K562 (cell line): ENCODE results near the gene SLC35F4. TPM values are rescaled to one million over a fixed set of nuclear protein-coding genes. Genes with fewer than 3 reads are reported as not detected.
"Not testable (repeated sequence)": the region's sequence is repeated elsewhere in the genome, so short reads cannot be mapped to it uniquely, and the experiment has no call there.

Experiments
- ATAC-seq: fragments of 200-7000 bp; cut with Tn5 transposase; 3 replicates; pipeline ENCODE4 v1.9.1; 2020; ENCODE audit warnings: moderate library complexity
- BruUV-seq: library from RNA; stranded (reverse); fragments of 400-500 nt; replicated peaks from 2 replicates; lab custom pipeline; 2021; lab: Mats Ljungman, UMichigan
- CTCF ChIA-PET: fragments of 300-600 bp; formaldehyde crosslinking; extraction: SDS; loops from one replicate; lab custom pipeline; 2021; ENCODE audit warnings: low intra/inter-chr PET ratio; lab: Yijun Ruan, JAX
- POLR2A ChIA-PET: fragments of 300-600, 350-650 bp; sonication (Branson Sonifier 250); formaldehyde crosslinking; extraction: SDS; loops from one replicate; lab custom pipeline; 2021; ENCODE audit warnings: antibody characterized with exemption, inconsistent platforms; lab: Yijun Ruan, JAX
- DNase-seq, 4 experiments: peaks; one replicate each; pipeline versions ENCODE4 v3.0.0 to v3.0.0-alpha.2; 2011 to 2018; ENCODE audit warnings: low spot score in 3 of 4, mixed read lengths in 3 of 4; ENCODE audit errors: extremely low read depth in 1 of 4
- FAIRE-seq: peaks from 2 replicates; lab custom pipeline; 2011; peaks lifted over from hg19 to GRCh38; lab: Jason Lieb, UNC
- H2AFZ ChIP-seq: 2 replicates; pipeline ENCODE4 v1.6.0; 2011; ENCODE audit warnings: low read depth, low read length, control low read depth, inconsistent platforms
- H3K27ac ChIP-seq: fragments of 200-600 bp; 3 replicates; pipeline ENCODE4 v1.8.0; 2011; ENCODE audit warnings: low read depth, mild to moderate bottlenecking, control low read depth, inconsistent platforms, low read length, moderate library complexity, mixed read lengths; ENCODE audit errors: extremely low read depth
- H3K27me3 ChIP-seq, 2 experiments: fragments of 300-600 bp in 1 of 2; 2 replicates in 1 of 2; 3 replicates in 1 of 2; pipeline versions ENCODE4 v1.6.0 to v1.8.0; 2011; ENCODE audit warnings: inconsistent platforms in 2 of 2, low read length in 2 of 2, mild to moderate bottlenecking in 1 of 2, mixed read lengths in 1 of 2, moderate library complexity in 1 of 2; ENCODE audit not compliant: control insufficient read depth in 2 of 2, insufficient read depth in 2 of 2
- H3K36me3 ChIP-seq: fragments of 300-600 bp; 3 replicates; pipeline ENCODE4 v1.8.0; 2011; ENCODE audit warnings: mild to moderate bottlenecking, low read length, inconsistent platforms; ENCODE audit not compliant: control insufficient read depth, insufficient read depth
- H3K4me1 ChIP-seq, 2 experiments: fragments of 200-600 bp in 1 of 2; replicated peaks in 1 of 2; 2 replicates in 1 of 2; 3 replicates in 1 of 2; pipeline versions ENCODE4 v1.5.1 to v1.8.0; 2011; ENCODE audit warnings: inconsistent platforms in 2 of 2, low read length in 2 of 2, mild to moderate bottlenecking in 1 of 2, mixed read lengths in 1 of 2, moderate library complexity in 1 of 2; ENCODE audit not compliant: control insufficient read depth in 2 of 2, insufficient read depth in 2 of 2
- H3K4me2 ChIP-seq: 2 replicates; pipeline ENCODE4 v1.6.1; 2011; ENCODE audit warnings: low read length, control low read depth, inconsistent platforms, mixed read lengths; ENCODE audit not compliant: insufficient read depth
- H3K4me3 ChIP-seq: fragments of 200-600 bp; sonication (generic), shearing (Covaris generic); 2 replicates; pipeline ENCODE4 v1.5.1; 2016; ENCODE audit warnings: control low read depth, inconsistent platforms
- H3K79me2 ChIP-seq: fragments of 200-600 bp; 3 replicates; pipeline ENCODE4 v1.8.0; 2011; ENCODE audit warnings: low read length, inconsistent platforms; ENCODE audit not compliant: control insufficient read depth, insufficient read depth
- H3K9ac ChIP-seq, 2 experiments: 2 replicates each; pipeline versions ENCODE4 v1.6.0 to v1.6.1; 2011; ENCODE audit warnings: low read depth in 2 of 2, low read length in 2 of 2, control low read depth in 1 of 2, inconsistent platforms in 1 of 2, mild to moderate bottlenecking in 1 of 2, mixed read lengths in 1 of 2; ENCODE audit not compliant: insufficient read depth in 1 of 2
- H3K9me1 ChIP-seq: one replicate; pipeline ENCODE4 v1.6.0; 2011; ENCODE audit warnings: inconsistent platforms, mild to moderate bottlenecking, low read length, moderate library complexity; ENCODE audit not compliant: control insufficient read depth, insufficient read depth
- H3K9me3 ChIP-seq: replicated peaks from 2 replicates; pipeline ENCODE4 v1.5.1; 2011; ENCODE audit warnings: low read depth, low read length, inconsistent platforms; ENCODE audit not compliant: control insufficient read depth, insufficient read depth
- H4K20me1 ChIP-seq: replicated peaks from 2 replicates; pipeline ENCODE4 v1.6.1; 2011; ENCODE audit warnings: low read length, inconsistent platforms, mixed read lengths; ENCODE audit not compliant: control insufficient read depth, insufficient read depth
- ADNP ChIP-seq: fragments of 200-800 bp; sonication (Bioruptor generic); IDR thresholded peaks from 2 replicates; pipeline ENCODE4 v1.6.1; 2016; ENCODE audit warnings: missing genetic modification characterization, missing compliant biosample characterization
- ARID2 ChIP-seq: fragments of 450-650 bp; IDR thresholded peaks from 2 replicates; pipeline ENCODE4 v1.6.1; 2017; ENCODE audit warnings: antibody characterized with exemption, mild to moderate bottlenecking
- BCOR ChIP-seq: fragments of 450-650 bp; IDR thresholded peaks from 2 replicates; pipeline ENCODE4 v1.6.1; 2016
- CUX1 ChIP-seq: fragments of 200-800 bp; sonication (Bioruptor generic); IDR thresholded peaks from 2 replicates; pipeline ENCODE4 v1.6.1; 2016; ENCODE audit warnings: missing genetic modification characterization, missing compliant biosample characterization
- FOXP1 ChIP-seq: sonication (generic); formaldehyde crosslinking; IDR thresholded peaks from 2 replicates; pipeline ENCODE4 v1.8.0; 2022; ENCODE audit warnings: mild to moderate bottlenecking, missing genetic modification reagents
- ZBTB17 ChIP-seq: fragments of 450-650 bp; formaldehyde crosslinking; IDR thresholded peaks from 2 replicates; pipeline ENCODE4 v1.4.0; 2020; ENCODE audit warnings: mild to moderate bottlenecking
- ZNF561 ChIP-seq: fragments of 450-650 bp; formaldehyde crosslinking; conservative IDR thresholded peaks from 2 replicates; pipeline ENCODE4 v1.4.0; 2020; ENCODE audit warnings: mild to moderate bottlenecking, moderate library complexity
- WGBS: fragments of 100-300 bp; shearing (Covaris generic); methylation state at CpG from one replicate; pipeline ENCODE4 v1.1.6; 2016; ENCODE audit warnings: low coverage, mixed read lengths; ENCODE audit not compliant: insufficient coverage; ENCODE audit errors: missing lambda C conversion rate; 5-methylcytosine and 5-hydroxymethylcytosine counted together
- in situ Hi-C: fragments of 300-500 bp; cut with MboI; formaldehyde crosslinking; loops from 4 replicates; pipeline ENCODE4 v1.15.0; 2018; ENCODE audit warnings: inconsistent platforms, mixed read lengths
- intact Hi-C: fragments of 100-400 bp; cut with micrococcal nuclease; formaldehyde crosslinking; loops from 2 replicates; pipeline ENCODE4 v1.14.2; 2022
- polyA plus RNA-seq, 8 experiments: library from polyadenylated mRNA; depleted of rRNA in 4 of 8; stranded (reverse) in 5 of 8; unstranded in 3 of 8; fragments of >200 nt; fragmentation: Nextera tagmentation in 2 of 8; fragmentation: Illumina TruSeq in 1 of 8; extraction: Ambion mirVana in 2 of 8; extraction: Trizol in 1 of 8; gene quantifications; 2 replicates each; pipeline versions ENCODE4 v1.2.1 to v1.2.3, GENCODE V29; 2011 to 2014; ENCODE audit warnings: inconsistent platforms in 1 of 8, missing spikeins in 1 of 8
- total RNA-seq, 7 experiments: library from RNA; depleted of rRNA in 6 of 7; stranded (reverse); fragments of >200 nt in 6 of 7; fragmentation: Illumina TruSeq in 2 of 7; extraction: Trizol in 2 of 7; gene quantifications; 2 replicates each; pipeline versions ENCODE4 v1.2.1 to v1.2.3, GENCODE V29; 2011 to 2021; ENCODE audit warnings: low replicate concordance in 1 of 7
- TF ChIP-seq, protein P1 (sequence below): sonication (generic); formaldehyde crosslinking; IDR thresholded peaks from 2 replicates; pipeline ENCODE4 v1.8.1; 2023; ENCODE audit warnings: mild to moderate bottlenecking, missing genetic modification reagents, moderate library complexity
- TF ChIP-seq, protein P2 (sequence below): fragments of 450-650 bp; formaldehyde crosslinking; IDR thresholded peaks from 2 replicates; pipeline ENCODE4 v1.4.0; 2022; ENCODE audit warnings: missing genetic modification characterization

The SLC35F4 gene
- total and polyA plus RNA-seq, 9 of the 15 experiments (the other 6 are each of a cell fraction or from before 2014, with no cell fraction given), result 0.01 TPM; not detected in 8

DNA sequence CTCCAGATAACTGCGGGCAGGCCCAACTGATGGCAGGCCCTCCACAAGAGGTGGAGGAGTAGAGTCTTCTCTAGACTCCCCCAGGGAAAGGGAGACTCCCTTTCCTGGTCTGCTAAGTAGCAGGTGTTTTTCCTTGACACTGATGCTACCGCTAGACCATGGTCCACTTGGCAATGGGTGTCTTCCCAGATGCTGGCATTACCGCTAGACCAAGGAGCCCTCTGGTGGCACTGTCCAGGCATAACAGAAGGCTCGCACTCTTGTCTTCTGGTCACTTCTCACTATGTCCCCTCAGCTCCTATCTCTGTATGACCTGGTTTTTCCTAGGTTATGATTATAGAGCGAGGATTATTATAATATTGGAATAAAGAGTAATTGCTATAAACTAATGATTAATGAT lies 156.8 kb downstream of the SLC35F4 start:
- H3K4me3 ChIP-seq, H4K20me1 ChIP-seq, H3K9ac ChIP-seq, H3K4me2 ChIP-seq, H3K36me3 ChIP-seq, H3K4me1 ChIP-seq, H3K79me2 ChIP-seq, H3K9me3 ChIP-seq, DNase-seq, BruUV-seq, H2AFZ ChIP-seq, H3K9me1 ChIP-seq, in situ Hi-C loops, H3K27ac ChIP-seq, ATAC-seq, H3K27me3 ChIP-seq, POLR2A ChIA-PET, intact Hi-C loops, FAIRE-seq: not testable (repeated sequence)
- CTCF ChIA-PET, result interaction anchor here (0.6 kb wide), 1 partner anchor 16 kb away, joined by 3 read pairs; no protein-coding TSS in a partner anchor
- 0% methylated on average over 3 of the region's 5 CpGs for WGBS

DNA sequence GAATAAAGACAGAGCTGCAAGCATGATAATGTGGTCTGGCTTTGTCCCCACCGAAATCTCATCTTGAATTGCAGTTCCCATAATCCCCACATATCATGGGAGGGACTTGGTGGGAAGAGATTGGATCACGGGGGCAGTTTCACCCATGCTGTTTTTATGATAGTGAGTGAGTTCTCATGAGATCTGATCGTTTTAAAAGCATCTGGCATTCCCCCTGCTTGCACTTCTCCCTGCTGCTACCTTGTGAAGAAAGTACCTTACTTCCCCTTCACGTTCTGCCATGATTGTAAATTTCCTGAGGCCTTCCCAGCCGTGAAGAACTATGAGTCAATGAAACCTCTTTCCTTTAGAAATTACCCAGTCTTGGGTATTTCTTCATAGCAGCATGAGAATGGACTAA lies 158.7 kb downstream of the SLC35F4 start:
- Histone ChIP-seq H3K4me2 (no peak overlapping the region), H3K36me3 (no peaks in the 10 kb centered on the region), H3K9me1 (no peaks in the 10 kb centered on the region), H3K4me3 (no peak overlapping the region), H3K9me3 (no peaks in the 10 kb centered on the region), H3K4me1 (no peaks in the 10 kb centered on the region), H3K9ac (no peak overlapping the region), H2AFZ (no peak overlapping the region), H4K20me1 (no peaks in the 10 kb centered on the region), H3K27ac (no peak overlapping the region), H3K79me2 (no peaks in the 10 kb centered on the region), H3K27me3 (no peaks in the 10 kb centered on the region)
- ChIA-PET CTCF (no interaction called here), POLR2A (no interaction called here)
- ATAC-seq, result no peak
- no TSS peak for BruUV-seq
- no peak for DNase-seq
- TF ChIP-seq BCOR (no peak), ADNP (no peak), CUX1 (CRISPR knock-in tag) (no peak), ZBTB17 (no peak), ZNF561 (CRISPR knock-in tag) (no peak), ARID2 (no peak), FOXP1 (CRISPR knock-in tag) (no peak)
- TF ChIP-seq, protein P1, sequence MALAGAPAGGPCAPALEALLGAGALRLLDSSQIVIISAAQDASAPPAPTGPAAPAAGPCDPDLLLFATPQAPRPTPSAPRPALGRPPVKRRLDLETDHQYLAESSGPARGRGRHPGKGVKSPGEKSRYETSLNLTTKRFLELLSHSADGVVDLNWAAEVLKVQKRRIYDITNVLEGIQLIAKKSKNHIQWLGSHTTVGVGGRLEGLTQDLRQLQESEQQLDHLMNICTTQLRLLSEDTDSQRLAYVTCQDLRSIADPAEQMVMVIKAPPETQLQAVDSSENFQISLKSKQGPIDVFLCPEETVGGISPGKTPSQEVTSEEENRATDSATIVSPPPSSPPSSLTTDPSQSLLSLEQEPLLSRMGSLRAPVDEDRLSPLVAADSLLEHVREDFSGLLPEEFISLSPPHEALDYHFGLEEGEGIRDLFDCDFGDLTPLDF, result no peak
- TF ChIP-seq, protein P2, sequence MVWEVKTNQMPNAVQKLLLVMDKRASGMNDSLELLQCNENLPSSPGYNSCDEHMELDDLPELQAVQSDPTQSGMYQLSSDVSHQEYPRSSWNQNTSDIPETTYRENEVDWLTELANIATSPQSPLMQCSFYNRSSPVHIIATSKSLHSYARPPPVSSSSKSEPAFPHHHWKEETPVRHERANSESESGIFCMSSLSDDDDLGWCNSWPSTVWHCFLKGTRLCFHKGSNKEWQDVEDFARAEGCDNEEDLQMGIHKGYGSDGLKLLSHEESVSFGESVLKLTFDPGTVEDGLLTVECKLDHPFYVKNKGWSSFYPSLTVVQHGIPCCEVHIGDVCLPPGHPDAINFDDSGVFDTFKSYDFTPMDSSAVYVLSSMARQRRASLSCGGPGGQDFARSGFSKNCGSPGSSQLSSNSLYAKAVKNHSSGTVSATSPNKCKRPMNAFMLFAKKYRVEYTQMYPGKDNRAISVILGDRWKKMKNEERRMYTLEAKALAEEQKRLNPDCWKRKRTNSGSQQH (CRISPR knock-in tag), result no peak
- FAIRE-seq, result no peak
- in situ Hi-C loops (no loop called here), intact Hi-C loops (no loop called here)
- 0% methylated on average over 5 of the region's 5 CpGs for WGBS
